Measurements from ENCODE around the gene AK1. TPM values are rescaled to one million over a fixed set of nuclear protein-coding genes. Genes with fewer than 3 reads are reported as not detected.

AK1 gene
- total RNA-seq, 4 donors from 2014 or later = 14.2 to 35.6 (median 19.1) TPM

GRCh38 chr9:127898433-127899127, 21.1 kb upstream of the AK1 start:
- TF ChIP-seq, protein P1, sequence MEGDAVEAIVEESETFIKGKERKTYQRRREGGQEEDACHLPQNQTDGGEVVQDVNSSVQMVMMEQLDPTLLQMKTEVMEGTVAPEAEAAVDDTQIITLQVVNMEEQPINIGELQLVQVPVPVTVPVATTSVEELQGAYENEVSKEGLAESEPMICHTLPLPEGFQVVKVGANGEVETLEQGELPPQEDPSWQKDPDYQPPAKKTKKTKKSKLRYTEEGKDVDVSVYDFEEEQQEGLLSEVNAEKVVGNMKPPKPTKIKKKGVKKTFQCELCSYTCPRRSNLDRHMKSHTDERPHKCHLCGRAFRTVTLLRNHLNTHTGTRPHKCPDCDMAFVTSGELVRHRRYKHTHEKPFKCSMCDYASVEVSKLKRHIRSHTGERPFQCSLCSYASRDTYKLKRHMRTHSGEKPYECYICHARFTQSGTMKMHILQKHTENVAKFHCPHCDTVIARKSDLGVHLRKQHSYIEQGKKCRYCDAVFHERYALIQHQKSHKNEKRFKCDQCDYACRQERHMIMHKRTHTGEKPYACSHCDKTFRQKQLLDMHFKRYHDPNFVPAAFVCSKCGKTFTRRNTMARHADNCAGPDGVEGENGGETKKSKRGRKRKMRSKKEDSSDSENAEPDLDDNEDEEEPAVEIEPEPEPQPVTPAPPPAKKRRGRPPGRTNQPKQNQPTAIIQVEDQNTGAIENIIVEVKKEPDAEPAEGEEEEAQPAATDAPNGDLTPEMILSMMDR (IDR thresholded peaks at IDR 0.05; ENCODE audit: low read depth) = no peak

GRCh38 chr9:127897193-127897692, 19.8 kb upstream of the AK1 start:
- TF ChIP-seq, protein P1 (IDR thresholded peaks at IDR 0.05; ENCODE audit: low read depth) = no peak

DNA sequence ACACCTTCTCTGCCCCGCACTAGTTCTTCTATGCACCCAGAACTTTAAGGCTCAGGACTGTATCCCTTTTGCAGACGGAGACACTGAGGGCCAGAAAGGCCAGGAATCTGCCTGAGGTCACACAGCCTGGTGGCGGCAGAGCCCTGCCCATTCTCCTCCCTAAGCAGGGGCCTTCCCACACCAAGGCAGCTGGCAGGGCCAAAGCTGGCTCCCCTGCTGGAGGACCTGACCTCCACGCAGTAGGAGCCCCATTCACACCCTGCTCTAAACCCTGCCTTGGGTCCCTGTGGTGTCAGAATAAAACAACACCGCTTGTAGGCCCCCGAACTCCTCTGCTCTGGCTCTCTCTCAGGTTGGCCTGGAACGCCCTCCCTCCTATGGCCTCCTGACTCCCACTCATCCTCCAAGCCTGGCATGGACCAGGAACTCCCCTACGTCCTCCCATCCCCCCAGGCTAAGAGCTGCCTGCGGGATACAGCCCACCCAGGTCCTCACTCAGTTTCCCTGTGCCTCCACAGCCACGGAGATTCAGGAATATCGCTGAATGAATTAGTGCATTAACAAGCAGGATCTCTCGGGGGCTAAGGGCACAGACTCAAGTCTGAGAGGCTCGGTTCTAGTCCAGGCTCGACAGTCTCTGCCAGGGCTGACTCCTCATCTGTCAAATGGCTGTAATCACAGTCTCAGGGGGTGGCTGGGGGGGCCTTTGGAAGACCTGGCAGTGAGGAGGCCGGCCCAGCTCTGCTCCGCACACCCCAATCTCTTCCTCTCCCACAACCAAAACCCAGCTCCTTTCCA, 19.1 kb upstream of the AK1 start:
- TF ChIP-seq, protein P1 (IDR thresholded peaks at IDR 0.05; ENCODE audit: low read depth) = no peak

GRCh38 chr9:127895811-127896210, 18.3 kb upstream of the AK1 start:
- TF ChIP-seq, protein P1 (IDR thresholded peaks at IDR 0.05; ENCODE audit: low read depth) = no peak

DNA sequence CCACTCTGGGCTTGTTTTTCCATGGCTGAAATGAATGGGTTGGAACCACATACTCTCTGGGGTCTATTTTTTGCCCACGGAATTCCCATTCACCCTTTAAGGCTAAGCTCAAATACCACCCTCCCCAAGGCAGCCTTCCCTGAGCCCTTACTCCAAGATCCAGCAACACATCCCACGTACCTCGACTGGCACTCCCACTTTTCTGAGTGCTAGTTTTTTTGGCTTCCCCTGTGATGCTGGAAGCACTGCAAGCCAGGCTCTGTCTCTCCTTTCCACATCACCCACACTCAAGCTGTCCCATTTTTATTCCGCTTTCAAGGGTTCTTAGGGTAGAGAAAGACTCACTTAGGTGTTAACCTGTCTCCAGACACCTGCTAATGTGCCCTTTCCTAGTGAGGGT, 15.9 kb upstream of the AK1 start:
- TF ChIP-seq, protein P1 (IDR thresholded peaks at IDR 0.05; ENCODE audit: low read depth) = no peak

GRCh38 chr9:127892831-127893230, 15.4 kb upstream of the AK1 start:
- TF ChIP-seq, protein P1 (IDR thresholded peaks at IDR 0.05; ENCODE audit: low read depth) = no peak

- TF ChIP-seq, protein P1 (IDR thresholded peaks at IDR 0.05; ENCODE audit: low read depth) = no peak
These were observed 12.6 kb upstream of the AK1 start for GRCh38 chr9:127890053-127890452.

Measured in subcutaneous adipose tissue (tissue), 4 donors.